ENCODE results near the gene DDO.
"Not testable (repeated sequence)": the region's sequence is repeated elsewhere in the genome, so short reads cannot be mapped to it uniquely, and the experiment has no call there.

The DDO gene

GRCh38 chr6:110415086-110415916 lies at the start of gene DDO:
Gene DDO, minus strand, starts transcription at chr6:110415575. Its CDS starts 2,113 bp downstream, at chr6:110413462.
- Histone ChIP-seq H3K4me1 (ENCODE audit: control insufficient read depth, insufficient read depth, low read length) (peaks cover 24% of the 10 kb centered on the region), H3K4me3 (ENCODE audit: low read length) (peak within 1 kb of the TSS; percentile 71), H3K9ac (ENCODE audit: low read length) (peak within 1 kb of the TSS; percentile 76), H3K36me3 (ENCODE audit: control insufficient read depth, insufficient read depth, low read length, severe bottlenecking) (no peaks in the 10 kb centered on the region), H3K27me3 (replicated peaks; ENCODE audit: control insufficient read depth, insufficient read depth, low read length) (no peaks in the 10 kb centered on the region), H3K9me3 (ENCODE audit: control insufficient read depth, low read length) (no peaks in the 10 kb centered on the region)
- DNase-seq (ENCODE audit: low read depth), result no peak

GRCh38 chr6:110462884-110463481 lies 47.6 kb upstream of the DDO start:
- H3K9ac ChIP-seq (ENCODE audit: low read length), result no peak overlapping the region
- peaks cover 31% of the 10 kb centered on the region for H3K9me3 ChIP-seq (ENCODE audit: control insufficient read depth, low read length)

GRCh38 chr6:110461376-110461775 lies 46.0 kb upstream of the DDO start:
- no peak for DNase-seq (ENCODE audit: low read depth)
- no peaks in the 10 kb centered on the region for H3K4me1 ChIP-seq (ENCODE audit: control insufficient read depth, insufficient read depth, low read length)
- peaks cover 31% of the 10 kb centered on the region for H3K9me3 ChIP-seq (ENCODE audit: control insufficient read depth, low read length)
- H3K4me3 ChIP-seq (ENCODE audit: low read length), result no peak overlapping the region
- H3K27me3 ChIP-seq (replicated peaks; ENCODE audit: control insufficient read depth, insufficient read depth, low read length), result peaks cover 5% of the 10 kb centered on the region
- H3K9ac ChIP-seq (ENCODE audit: low read length), result no peak overlapping the region
- H3K36me3 ChIP-seq (ENCODE audit: control insufficient read depth, insufficient read depth, low read length, severe bottlenecking), result no peaks in the 10 kb centered on the region

More at GRCh38 chr6:110462884-110463481, 47.6 kb upstream of the DDO start:
- DNase-seq (ENCODE audit: low read depth), result no peak
- Histone ChIP-seq H3K4me3 (ENCODE audit: low read length) (no peak overlapping the region), H3K27me3 (replicated peaks; ENCODE audit: control insufficient read depth, insufficient read depth, low read length) (peaks cover 9% of the 10 kb centered on the region), H3K4me1 (ENCODE audit: control insufficient read depth, insufficient read depth, low read length) (no peaks in the 10 kb centered on the region), H3K36me3 (ENCODE audit: control insufficient read depth, insufficient read depth, low read length, severe bottlenecking) (no peaks in the 10 kb centered on the region)

- Histone ChIP-seq H3K4me1 (ENCODE audit: control insufficient read depth, insufficient read depth, low read length) (no peaks in the 10 kb centered on the region), H3K9ac (ENCODE audit: low read length) (no peak overlapping the region), H3K9me3 (ENCODE audit: control insufficient read depth, low read length) (peaks cover 26% of the 10 kb centered on the region), H3K27me3 (replicated peaks; ENCODE audit: control insufficient read depth, insufficient read depth, low read length) (peaks cover 5% of the 10 kb centered on the region), H3K4me3 (ENCODE audit: low read length) (no peak overlapping the region), H3K36me3 (ENCODE audit: control insufficient read depth, insufficient read depth, low read length, severe bottlenecking) (no peaks in the 10 kb centered on the region)
- no peak for DNase-seq (ENCODE audit: low read depth)
These were observed 43.8 kb upstream of the DDO start for GRCh38 chr6:110459137-110459536.

- no peak for DNase-seq (ENCODE audit: low read depth)
- no peak overlapping the region for H3K9ac ChIP-seq (ENCODE audit: low read length)
- no peaks in the 10 kb centered on the region for H3K36me3 ChIP-seq (ENCODE audit: control insufficient read depth, insufficient read depth, low read length, severe bottlenecking)
- H3K27me3 ChIP-seq (replicated peaks; ENCODE audit: control insufficient read depth, insufficient read depth, low read length), result peaks cover 5% of the 10 kb centered on the region
- no peak overlapping the region for H3K4me3 ChIP-seq (ENCODE audit: low read length)
- H3K4me1 ChIP-seq (ENCODE audit: control insufficient read depth, insufficient read depth, low read length), result no peaks in the 10 kb centered on the region
- peaks cover 20% of the 10 kb centered on the region for H3K9me3 ChIP-seq (ENCODE audit: control insufficient read depth, low read length)
These were observed 43.1 kb upstream of the DDO start for GRCh38 chr6:110458476-110458875.

- not testable (repeated sequence) for H3K9ac ChIP-seq (ENCODE audit: low read length); DNase-seq (ENCODE audit: low read depth); H3K4me3 ChIP-seq (ENCODE audit: low read length); H3K36me3 ChIP-seq (ENCODE audit: control insufficient read depth, insufficient read depth, low read length, severe bottlenecking); H3K4me1 ChIP-seq (ENCODE audit: control insufficient read depth, insufficient read depth, low read length); H3K27me3 ChIP-seq (replicated peaks; ENCODE audit: control insufficient read depth, insufficient read depth, low read length)
- H3K9me3 ChIP-seq (ENCODE audit: control insufficient read depth, low read length), result peaks cover 13% of the 10 kb centered on the region
These were observed 42.3 kb upstream of the DDO start for GRCh38 chr6:110457567-110458175.

- no peak overlapping the region for H3K9ac ChIP-seq (ENCODE audit: low read length)
- no peak for DNase-seq (ENCODE audit: low read depth)
- H3K4me3 ChIP-seq (ENCODE audit: low read length), result no peak overlapping the region
- H3K9me3 ChIP-seq (ENCODE audit: control insufficient read depth, low read length), result peaks cover 3% of the 10 kb centered on the region
- H3K36me3 ChIP-seq (ENCODE audit: control insufficient read depth, insufficient read depth, low read length, severe bottlenecking), result no peaks in the 10 kb centered on the region
- peaks cover 5% of the 10 kb centered on the region for H3K27me3 ChIP-seq (replicated peaks; ENCODE audit: control insufficient read depth, insufficient read depth, low read length)
- no peaks in the 10 kb centered on the region for H3K4me1 ChIP-seq (ENCODE audit: control insufficient read depth, insufficient read depth, low read length)
These were observed 41.3 kb upstream of the DDO start for GRCh38 chr6:110456694-110457093.

- no peaks in the 10 kb centered on the region for H3K36me3 ChIP-seq (ENCODE audit: control insufficient read depth, insufficient read depth, low read length, severe bottlenecking)
- H3K27me3 ChIP-seq (replicated peaks; ENCODE audit: control insufficient read depth, insufficient read depth, low read length), result no peaks in the 10 kb centered on the region
- no peaks in the 10 kb centered on the region for H3K4me1 ChIP-seq (ENCODE audit: control insufficient read depth, insufficient read depth, low read length)
- no peak overlapping the region for H3K4me3 ChIP-seq (ENCODE audit: low read length)
- DNase-seq (ENCODE audit: low read depth), result no peak
- no peaks in the 10 kb centered on the region for H3K9me3 ChIP-seq (ENCODE audit: control insufficient read depth, low read length)
- H3K9ac ChIP-seq (ENCODE audit: low read length), result no peak overlapping the region
These were observed 34.1 kb upstream of the DDO start for GRCh38 chr6:110449541-110449895.

- H3K9ac ChIP-seq (ENCODE audit: low read length), result no peak overlapping the region
- DNase-seq (ENCODE audit: low read depth), result no peak
These were observed 33.6 kb upstream of the DDO start for GRCh38 chr6:110448846-110449540.

GRCh38 chr6:110447761-110448160 lies 32.4 kb upstream of the DDO start:
- Histone ChIP-seq H3K9me3 (ENCODE audit: control insufficient read depth, low read length) (no peaks in the 10 kb centered on the region), H3K36me3 (ENCODE audit: control insufficient read depth, insufficient read depth, low read length, severe bottlenecking) (no peaks in the 10 kb centered on the region), H3K9ac (ENCODE audit: low read length) (no peak overlapping the region), H3K4me1 (ENCODE audit: control insufficient read depth, insufficient read depth, low read length) (no peaks in the 10 kb centered on the region), H3K4me3 (ENCODE audit: low read length) (no peak overlapping the region), H3K27me3 (replicated peaks; ENCODE audit: control insufficient read depth, insufficient read depth, low read length) (peaks cover 6% of the 10 kb centered on the region)
- no peak for DNase-seq (ENCODE audit: low read depth)

More at GRCh38 chr6:110448846-110449540, 33.6 kb upstream of the DDO start:
- Histone ChIP-seq H3K4me3 (ENCODE audit: low read length) (no peak overlapping the region), H3K27me3 (replicated peaks; ENCODE audit: control insufficient read depth, insufficient read depth, low read length) (no peaks in the 10 kb centered on the region), H3K36me3 (ENCODE audit: control insufficient read depth, insufficient read depth, low read length, severe bottlenecking) (no peaks in the 10 kb centered on the region), H3K9me3 (ENCODE audit: control insufficient read depth, low read length) (no peaks in the 10 kb centered on the region), H3K4me1 (ENCODE audit: control insufficient read depth, insufficient read depth, low read length) (no peaks in the 10 kb centered on the region)

- no peak overlapping the region for H3K4me3 ChIP-seq (ENCODE audit: low read length)
- H3K4me1 ChIP-seq (ENCODE audit: control insufficient read depth, insufficient read depth, low read length), result no peaks in the 10 kb centered on the region
- no peaks in the 10 kb centered on the region for H3K36me3 ChIP-seq (ENCODE audit: control insufficient read depth, insufficient read depth, low read length, severe bottlenecking)
- H3K9ac ChIP-seq (ENCODE audit: low read length), result no peak overlapping the region
- no peak for DNase-seq (ENCODE audit: low read depth)
- H3K27me3 ChIP-seq (replicated peaks; ENCODE audit: control insufficient read depth, insufficient read depth, low read length), result peaks cover 17% of the 10 kb centered on the region
- H3K9me3 ChIP-seq (ENCODE audit: control insufficient read depth, low read length), result no peaks in the 10 kb centered on the region
These were observed 31.0 kb upstream of the DDO start for GRCh38 chr6:110446405-110446804.

Measured in adipocyte (in vitro differentiated cells).